ENCODE results near the gene FYB1.

DNA sequence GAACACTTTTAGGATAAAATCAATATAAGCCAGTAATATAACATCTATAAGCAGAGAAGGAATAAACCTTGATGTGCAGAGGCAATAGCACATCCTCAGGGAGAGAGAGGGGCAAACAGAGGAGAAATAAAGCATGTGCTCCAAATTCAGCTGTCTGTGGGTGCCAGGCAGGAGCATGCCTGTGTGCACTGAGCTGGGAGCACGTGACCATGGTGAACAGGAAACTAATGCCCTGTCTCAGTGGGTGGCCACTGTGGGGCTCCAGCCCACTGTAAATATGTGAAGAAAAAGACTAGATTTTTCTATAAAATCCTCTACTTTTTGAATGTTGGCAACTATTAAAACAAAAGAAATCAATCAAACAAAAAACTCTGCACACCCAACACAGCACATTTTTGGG is 55.3 kb downstream of the FYB1 start:
- TF ChIP-seq CTCF (conservative IDR thresholded peaks at IDR 0.05) (no peak), ZFX (IDR thresholded peaks at IDR 0.05) (no peak)

All from C4-2B (cell line).